Activated CD4-positive, alpha-beta T cell treated with anti-CD3 and anti-CD28 coated beads for 24 hours (primary cell): ENCODE results near the gene CYP2B6.
"Not testable (repeated sequence)": the region's sequence is repeated elsewhere in the genome, so short reads cannot be mapped to it uniquely, and the experiment has no call there.

Source experiments
- DNase-seq, 2 donors: peaks; one replicate each; pipeline ENCODE4 v3.0.0-alpha.2; 2020; ENCODE audit warnings: low read depth in 2 of 2

The CYP2B6 gene

GRCh38 chr19:41030651-41031050 lies 39.6 kb downstream of the CYP2B6 start:
- DNase-seq: no peak

- no peak for DNase-seq
Observed at GRCh38 chr19:41031916-41032315, 40.8 kb downstream of the CYP2B6 start.

- not testable (repeated sequence) for DNase-seq
Observed at GRCh38 chr19:41033324-41033723, 42.2 kb downstream of the CYP2B6 start.

- no peak for DNase-seq
Observed at GRCh38 chr19:41039806-41040205, 48.7 kb downstream of the CYP2B6 start.

GRCh38 chr19:41045095-41045494 lies 54.0 kb downstream of the CYP2B6 start:
- DNase-seq: not testable (repeated sequence)

GRCh38 chr19:41050426-41050825 lies 59.3 kb downstream of the CYP2B6 start:
- no peak for DNase-seq

GRCh38 chr19:41052162-41052561 lies 61.1 kb downstream of the CYP2B6 start:
- not testable (repeated sequence) for DNase-seq

GRCh38 chr19:41053331-41053730 lies 62.2 kb downstream of the CYP2B6 start:
- DNase-seq: not testable (repeated sequence)

GRCh38 chr19:41064974-41065569 lies 74.0 kb downstream of the CYP2B6 start:
- no peak for DNase-seq
